Measurements from ENCODE around the gene MTCL1. TPM values are rescaled to one million over a fixed set of nuclear protein-coding genes. Genes with fewer than 3 reads are reported as not detected.

Gene MTCL1
- total RNA-seq, 1 donor from 2014 or later: 10.0 TPM

DNA sequence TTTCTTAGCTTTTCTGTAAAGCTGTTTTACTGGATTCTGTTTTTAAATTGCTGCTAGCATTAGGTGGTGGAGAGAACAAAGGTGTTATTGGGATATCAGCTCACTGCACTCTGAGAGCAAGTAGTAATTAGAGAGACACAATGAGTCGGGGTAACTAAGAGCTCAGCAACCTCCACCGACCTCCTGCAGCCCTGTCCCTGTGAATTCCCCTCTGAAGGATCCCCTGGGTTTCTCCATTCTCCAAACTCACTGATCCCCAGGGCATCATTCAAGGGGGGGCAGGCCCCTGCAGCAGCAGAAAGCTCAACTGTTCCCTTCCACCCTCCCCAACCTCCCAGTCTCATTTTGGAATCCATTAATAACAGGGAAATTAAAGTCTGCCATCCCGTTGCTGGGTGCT lies 73.0 kb downstream of the MTCL1 start:
- H3K27me3 ChIP-seq (ENCODE audit: control insufficient read depth, insufficient read depth, low read length): no peaks in the 10 kb centered on the region
- H3K4me3 ChIP-seq (ENCODE audit: low read depth, low read length): no peak overlapping the region
- no peak for FAIRE-seq
- DNase-seq (ENCODE audit: low read depth): no peak
- H3K36me3 ChIP-seq (ENCODE audit: control insufficient read depth, insufficient read depth, low read length): peaks cover 7% of the 10 kb centered on the region
- TF ChIP-seq, protein P1, sequence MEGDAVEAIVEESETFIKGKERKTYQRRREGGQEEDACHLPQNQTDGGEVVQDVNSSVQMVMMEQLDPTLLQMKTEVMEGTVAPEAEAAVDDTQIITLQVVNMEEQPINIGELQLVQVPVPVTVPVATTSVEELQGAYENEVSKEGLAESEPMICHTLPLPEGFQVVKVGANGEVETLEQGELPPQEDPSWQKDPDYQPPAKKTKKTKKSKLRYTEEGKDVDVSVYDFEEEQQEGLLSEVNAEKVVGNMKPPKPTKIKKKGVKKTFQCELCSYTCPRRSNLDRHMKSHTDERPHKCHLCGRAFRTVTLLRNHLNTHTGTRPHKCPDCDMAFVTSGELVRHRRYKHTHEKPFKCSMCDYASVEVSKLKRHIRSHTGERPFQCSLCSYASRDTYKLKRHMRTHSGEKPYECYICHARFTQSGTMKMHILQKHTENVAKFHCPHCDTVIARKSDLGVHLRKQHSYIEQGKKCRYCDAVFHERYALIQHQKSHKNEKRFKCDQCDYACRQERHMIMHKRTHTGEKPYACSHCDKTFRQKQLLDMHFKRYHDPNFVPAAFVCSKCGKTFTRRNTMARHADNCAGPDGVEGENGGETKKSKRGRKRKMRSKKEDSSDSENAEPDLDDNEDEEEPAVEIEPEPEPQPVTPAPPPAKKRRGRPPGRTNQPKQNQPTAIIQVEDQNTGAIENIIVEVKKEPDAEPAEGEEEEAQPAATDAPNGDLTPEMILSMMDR (IDR thresholded peaks at IDR 0.05; ENCODE audit: insufficient read depth, low read length, severe bottlenecking): no peak

DNA sequence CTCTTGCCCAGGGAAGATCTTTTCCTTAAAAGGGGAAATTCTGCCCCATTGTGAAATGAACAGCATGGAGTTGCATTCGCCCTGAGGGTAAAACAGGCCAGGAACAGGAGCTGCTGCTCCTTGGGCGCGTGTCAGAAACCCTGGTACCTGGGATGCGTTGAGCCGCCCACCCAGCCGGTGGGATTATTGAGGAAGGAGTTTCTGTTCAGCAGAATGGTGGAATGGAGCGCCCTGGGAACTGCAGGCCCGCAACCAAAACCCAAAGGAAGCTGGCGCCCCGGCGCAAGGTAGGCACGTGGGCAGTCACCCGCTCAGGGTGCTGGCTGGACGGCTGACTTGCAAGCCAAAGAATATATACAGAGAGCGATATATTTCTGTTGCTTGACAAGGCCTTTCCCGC lies 73.5 kb downstream of the MTCL1 start:
- no peak overlapping the region for H3K4me3 ChIP-seq (ENCODE audit: low read depth, low read length)

GRCh38 chr18:8779251-8779650 lies 73.9 kb downstream of the MTCL1 start:
- FAIRE-seq (no peak), DNase-seq (ENCODE audit: low read depth) (no peak)
- Histone ChIP-seq H3K36me3 (ENCODE audit: control insufficient read depth, insufficient read depth, low read length) (peaks cover 9% of the 10 kb centered on the region), H3K4me3 (ENCODE audit: low read depth, low read length) (no peak overlapping the region), H3K27me3 (ENCODE audit: control insufficient read depth, insufficient read depth, low read length) (no peaks in the 10 kb centered on the region)
- TF ChIP-seq, protein P1 (IDR thresholded peaks at IDR 0.05; ENCODE audit: insufficient read depth, low read length, severe bottlenecking): no peak

More for the DNA sequence above, 73.5 kb downstream of the MTCL1 start:
- H3K36me3 ChIP-seq (ENCODE audit: control insufficient read depth, insufficient read depth, low read length): peaks cover 9% of the 10 kb centered on the region
- TF ChIP-seq, protein P1 (IDR thresholded peaks at IDR 0.05; ENCODE audit: insufficient read depth, low read length, severe bottlenecking): no peak
- no peak for FAIRE-seq
- DNase-seq (ENCODE audit: low read depth): no peak
- H3K27me3 ChIP-seq (ENCODE audit: control insufficient read depth, insufficient read depth, low read length): no peaks in the 10 kb centered on the region

DNA sequence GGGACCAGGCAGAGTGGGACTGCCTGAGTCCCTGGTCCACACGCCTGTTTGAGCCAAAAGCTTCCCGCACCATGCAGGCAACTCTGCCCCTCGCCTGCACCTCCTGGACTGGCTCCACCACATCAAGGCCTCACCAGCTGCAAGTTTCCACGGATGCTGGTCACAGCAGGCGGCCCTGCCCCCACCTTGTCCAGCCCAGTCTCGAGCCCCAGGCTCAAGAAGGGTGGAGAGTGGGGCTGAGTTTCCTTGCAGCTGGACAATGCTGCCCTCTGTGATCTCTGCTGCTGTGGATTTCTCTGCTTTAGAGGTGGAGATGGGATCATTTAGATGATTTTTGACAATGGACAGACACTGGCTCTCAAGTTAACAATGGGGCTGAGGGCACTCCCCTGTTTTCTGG lies 74.9 kb downstream of the MTCL1 start:
- Histone ChIP-seq H3K36me3 (ENCODE audit: control insufficient read depth, insufficient read depth, low read length) (peaks cover 11% of the 10 kb centered on the region), H3K27me3 (ENCODE audit: control insufficient read depth, insufficient read depth, low read length) (no peaks in the 10 kb centered on the region), H3K4me3 (ENCODE audit: low read depth, low read length) (no peak overlapping the region)
- DNase-seq (ENCODE audit: low read depth) (no peak), FAIRE-seq (no peak)
- TF ChIP-seq, protein P1 (IDR thresholded peaks at IDR 0.05; ENCODE audit: insufficient read depth, low read length, severe bottlenecking): no peak

DNA sequence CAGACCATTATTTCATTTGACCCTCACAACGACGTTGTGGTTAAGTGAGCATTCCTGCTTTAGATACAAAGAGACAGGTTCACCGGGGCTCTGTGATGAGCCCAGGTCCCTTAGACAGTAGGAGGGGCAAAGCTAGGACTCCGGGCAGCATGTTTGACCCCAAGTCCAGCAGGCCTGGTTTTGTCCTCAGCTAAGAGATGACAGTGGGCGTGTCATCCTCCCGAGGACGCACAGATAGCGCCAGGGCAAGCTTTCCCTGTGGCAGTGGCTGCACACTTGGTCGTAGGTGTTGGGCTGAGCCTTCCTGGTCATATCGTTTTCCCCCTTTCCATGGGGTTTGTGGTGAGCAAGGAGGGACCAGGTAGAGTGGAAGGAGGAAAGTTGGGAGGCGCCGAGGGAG lies 76.3 kb downstream of the MTCL1 start:
- no peak for FAIRE-seq
- Histone ChIP-seq H3K4me3 (ENCODE audit: low read depth, low read length) (no peak overlapping the region), H3K36me3 (ENCODE audit: control insufficient read depth, insufficient read depth, low read length) (peaks cover 14% of the 10 kb centered on the region), H3K27me3 (ENCODE audit: control insufficient read depth, insufficient read depth, low read length) (no peaks in the 10 kb centered on the region)
- TF ChIP-seq, protein P1 (IDR thresholded peaks at IDR 0.05; ENCODE audit: insufficient read depth, low read length, severe bottlenecking): no peak
- DNase-seq (ENCODE audit: low read depth): no peak

GRCh38 chr18:8783335-8783993 lies 78.1 kb downstream of the MTCL1 start:
- Histone ChIP-seq H3K27me3 (ENCODE audit: control insufficient read depth, insufficient read depth, low read length) (no peaks in the 10 kb centered on the region), H3K4me3 (ENCODE audit: low read depth, low read length) (no peak overlapping the region), H3K36me3 (ENCODE audit: control insufficient read depth, insufficient read depth, low read length) (peaks cover 14% of the 10 kb centered on the region)
- TF ChIP-seq, protein P1 (IDR thresholded peaks at IDR 0.05; ENCODE audit: insufficient read depth, low read length, severe bottlenecking): no peak
- FAIRE-seq: no peak
- DNase-seq (ENCODE audit: low read depth): no peak

All from bronchial epithelial cell (primary cell).